NCI-H2081 treated with DMSO at 0.1 percent for 48 hours (cell line): ENCODE data around the gene CLCA4.

ENCODE experiments used
- DNase-seq: peaks from one replicate; lab custom pipeline; 2025; lab: John Stamatoyannopoulos, UW

CLCA4 gene

DNA sequence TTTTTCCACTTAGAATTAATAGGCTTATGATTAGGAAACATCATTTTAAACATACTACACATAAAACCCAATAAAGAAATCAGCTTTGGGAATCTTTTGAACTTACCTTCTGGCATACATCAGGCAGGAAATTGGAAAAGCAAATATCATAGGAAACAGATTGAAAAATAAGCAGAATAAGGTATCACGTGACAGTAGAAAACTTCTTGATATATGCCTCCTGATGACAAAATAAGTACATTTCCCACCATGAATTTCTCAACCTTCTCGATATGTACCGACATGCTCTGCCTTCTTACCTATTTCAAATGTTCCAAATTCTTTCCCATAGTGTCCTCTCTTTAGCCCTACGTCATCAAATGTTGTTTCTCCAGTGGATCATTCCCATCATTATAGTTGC lies 72.4 kb downstream of the CLCA4 start:
- no peak for DNase-seq

GRCh38 chr1:86621286-86621685 lies 74.4 kb downstream of the CLCA4 start:
- no peak for DNase-seq
